Nephron (organoid): Measurements from ENCODE around the gene LDHB.

ENCODE experiments used
- H3K27ac Mint-ChIP-seq, 3 experiments: 2 replicates each; pipeline ENCODE4 v1.8.0; 2020; ENCODE audit warnings: mixed read lengths in 3 of 3, mild to moderate bottlenecking in 2 of 3, moderate library complexity in 1 of 3
- H3K27me3 Mint-ChIP-seq: 2 replicates; pipeline ENCODE4 v1.8.0; 2021; ENCODE audit warnings: low read depth, mild to moderate bottlenecking, moderate library complexity, mixed read lengths
- H3K36me3 Mint-ChIP-seq: 2 replicates; pipeline ENCODE4 v1.8.0; 2020; ENCODE audit warnings: low read depth, mixed read lengths
- H3K4me1 Mint-ChIP-seq: 2 replicates; pipeline ENCODE4 v1.8.0; 2020; ENCODE audit warnings: mixed read lengths
- H3K4me3 Mint-ChIP-seq, 3 experiments: 2 replicates each; pipeline ENCODE4 v1.8.0; 2020; ENCODE audit warnings: mild to moderate bottlenecking in 3 of 3, mixed read lengths in 3 of 3, moderate library complexity in 2 of 3
- H3K9me3 Mint-ChIP-seq: 2 replicates; pipeline ENCODE4 v1.8.0; 2020; ENCODE audit warnings: mixed read lengths
- TF ChIP-seq, protein P1 (sequence below), 3 experiments: fragments of 200-600 bp; sonication (generic); IDR thresholded peaks; one replicate each; pipeline ENCODE4 v1.5.0; 2021; ENCODE audit warnings: antibody characterized with exemption in 3 of 3; ENCODE audit not compliant: unreplicated experiment in 3 of 3

LDHB gene

GRCh38 chr12:21634245-21634644, 23.4 kb downstream of the LDHB start:
- H3K27ac Mint-ChIP-seq = no peak overlapping the region
- H3K4me1 Mint-ChIP-seq = no peaks in the 10 kb centered on the region
- H3K27me3 Mint-ChIP-seq = no peaks in the 10 kb centered on the region
- H3K4me3 Mint-ChIP-seq = no peak overlapping the region
- TF ChIP-seq, protein P1, sequence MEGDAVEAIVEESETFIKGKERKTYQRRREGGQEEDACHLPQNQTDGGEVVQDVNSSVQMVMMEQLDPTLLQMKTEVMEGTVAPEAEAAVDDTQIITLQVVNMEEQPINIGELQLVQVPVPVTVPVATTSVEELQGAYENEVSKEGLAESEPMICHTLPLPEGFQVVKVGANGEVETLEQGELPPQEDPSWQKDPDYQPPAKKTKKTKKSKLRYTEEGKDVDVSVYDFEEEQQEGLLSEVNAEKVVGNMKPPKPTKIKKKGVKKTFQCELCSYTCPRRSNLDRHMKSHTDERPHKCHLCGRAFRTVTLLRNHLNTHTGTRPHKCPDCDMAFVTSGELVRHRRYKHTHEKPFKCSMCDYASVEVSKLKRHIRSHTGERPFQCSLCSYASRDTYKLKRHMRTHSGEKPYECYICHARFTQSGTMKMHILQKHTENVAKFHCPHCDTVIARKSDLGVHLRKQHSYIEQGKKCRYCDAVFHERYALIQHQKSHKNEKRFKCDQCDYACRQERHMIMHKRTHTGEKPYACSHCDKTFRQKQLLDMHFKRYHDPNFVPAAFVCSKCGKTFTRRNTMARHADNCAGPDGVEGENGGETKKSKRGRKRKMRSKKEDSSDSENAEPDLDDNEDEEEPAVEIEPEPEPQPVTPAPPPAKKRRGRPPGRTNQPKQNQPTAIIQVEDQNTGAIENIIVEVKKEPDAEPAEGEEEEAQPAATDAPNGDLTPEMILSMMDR (IDR thresholded peaks at IDR 0.05; ENCODE audit: unreplicated experiment in 3 of 3) = no peak
- H3K9me3 Mint-ChIP-seq = no peaks in the 10 kb centered on the region
- peaks cover 60% of the 10 kb centered on the region for H3K36me3 Mint-ChIP-seq

- Mint-ChIP-seq H3K27me3 (no peaks in the 10 kb centered on the region), H3K27ac (no peak overlapping the region), H3K4me1 (no peaks in the 10 kb centered on the region), H3K36me3 (peaks cover 42% of the 10 kb centered on the region), H3K9me3 (peaks cover 4% of the 10 kb centered on the region), H3K4me3 (no peak overlapping the region)
- TF ChIP-seq, protein P1 (IDR thresholded peaks at IDR 0.05; ENCODE audit: unreplicated experiment in 3 of 3) = no peak
Measured at GRCh38 chr12:21631367-21631766, 26.3 kb downstream of the LDHB start.

- peaks cover 16% of the 10 kb centered on the region for H3K36me3 Mint-ChIP-seq
- H3K27me3 Mint-ChIP-seq = peaks cover 7% of the 10 kb centered on the region
Measured at GRCh38 chr12:21627924-21628323, 29.7 kb downstream of the LDHB start.

GRCh38 chr12:21618566-21618965, 39.1 kb downstream of the LDHB start:
- TF ChIP-seq, protein P1 (IDR thresholded peaks at IDR 0.05; ENCODE audit: unreplicated experiment in 3 of 3) = no peak
- Mint-ChIP-seq H3K9me3 (peaks cover 2% of the 10 kb centered on the region), H3K27me3 (peaks cover 4% of the 10 kb centered on the region), H3K36me3 (no peaks in the 10 kb centered on the region), H3K4me3 (no peak overlapping the region), H3K4me1 (no peaks in the 10 kb centered on the region), H3K27ac (no peak overlapping the region)

More at GRCh38 chr12:21627924-21628323, 29.7 kb downstream of the LDHB start:
- Mint-ChIP-seq H3K4me1 (no peaks in the 10 kb centered on the region), H3K9me3 (peaks cover 14% of the 10 kb centered on the region), H3K4me3 (no peak overlapping the region), H3K27ac (no peak overlapping the region)
- TF ChIP-seq, protein P1 (IDR thresholded peaks at IDR 0.05; ENCODE audit: unreplicated experiment in 3 of 3) = no peak

- Mint-ChIP-seq H3K9me3 (no peaks in the 10 kb centered on the region), H3K36me3 (no peaks in the 10 kb centered on the region), H3K4me1 (no peaks in the 10 kb centered on the region), H3K4me3 (no peak overlapping the region), H3K27ac (no peak overlapping the region), H3K27me3 (peaks cover 4% of the 10 kb centered on the region)
- TF ChIP-seq, protein P1 (IDR thresholded peaks at IDR 0.05; ENCODE audit: unreplicated experiment in 3 of 3) = no peak
Measured at GRCh38 chr12:21617030-21617429, 40.6 kb downstream of the LDHB start.

DNA sequence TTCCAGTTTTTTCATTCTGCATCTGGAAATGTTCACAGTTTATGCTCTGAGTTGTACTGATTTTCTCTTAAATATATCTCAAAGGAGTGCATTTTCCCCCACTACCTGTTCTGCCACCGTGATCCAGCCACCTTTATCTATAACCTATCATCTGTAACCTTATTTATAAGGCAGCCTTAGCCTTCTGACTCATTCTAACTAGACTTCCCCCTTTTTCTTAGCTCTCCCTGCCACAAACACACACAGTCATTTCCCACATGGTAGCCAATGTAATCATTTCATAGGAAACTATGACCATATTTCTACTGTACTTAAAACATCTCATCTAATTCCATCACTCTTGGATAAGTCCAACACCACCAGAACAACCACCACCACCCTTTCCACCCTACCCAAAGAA, 42.2 kb downstream of the LDHB start:
- Mint-ChIP-seq H3K27me3 (peaks cover 4% of the 10 kb centered on the region), H3K9me3 (no peaks in the 10 kb centered on the region), H3K27ac (no peak overlapping the region), H3K4me3 (no peak overlapping the region), H3K36me3 (no peaks in the 10 kb centered on the region), H3K4me1 (no peaks in the 10 kb centered on the region)
- TF ChIP-seq, protein P1 (IDR thresholded peaks at IDR 0.05; ENCODE audit: unreplicated experiment in 3 of 3) = no peak
